Stomach smooth muscle (tissue), 2 donors: ENCODE data around the gene NHSL2.

Experiments used
- H3K27ac ChIP-seq: one replicate; pipeline ENCODE4 v1.7.0; 2013; ENCODE audit warnings: mild to moderate bottlenecking, low read length, inconsistent platforms
- H3K27me3 ChIP-seq, 2 donors: one replicate each; pipeline ENCODE4 v1.7.0; 2013; ENCODE audit warnings: low read length in 2 of 2; ENCODE audit not compliant: insufficient read depth in 2 of 2, control insufficient read depth in 1 of 2
- H3K36me3 ChIP-seq, 2 donors: one replicate each; pipeline ENCODE4 v1.7.0; 2013; ENCODE audit warnings: low read length in 2 of 2; ENCODE audit not compliant: control insufficient read depth in 2 of 2, insufficient read depth in 2 of 2
- H3K4me1 ChIP-seq: one replicate; pipeline ENCODE4 v1.7.0; 2013; ENCODE audit warnings: low read length; ENCODE audit not compliant: control insufficient read depth, insufficient read depth
- H3K4me3 ChIP-seq, 2 donors: one replicate each; pipeline ENCODE4 v1.7.0; 2013; ENCODE audit warnings: low read length in 2 of 2
- H3K9ac ChIP-seq, 2 donors: one replicate each; pipeline ENCODE4 v1.7.0; 2013; ENCODE audit warnings: low read length in 2 of 2, mild to moderate bottlenecking in 1 of 2
- H3K9me3 ChIP-seq, 2 donors: one replicate each; pipeline ENCODE4 v1.7.0; 2013; ENCODE audit warnings: low read length in 2 of 2; ENCODE audit not compliant: control insufficient read depth in 2 of 2
- donor health status: healthy.
- donor health status: Pancreatic carcinoma.

NHSL2 gene

DNA sequence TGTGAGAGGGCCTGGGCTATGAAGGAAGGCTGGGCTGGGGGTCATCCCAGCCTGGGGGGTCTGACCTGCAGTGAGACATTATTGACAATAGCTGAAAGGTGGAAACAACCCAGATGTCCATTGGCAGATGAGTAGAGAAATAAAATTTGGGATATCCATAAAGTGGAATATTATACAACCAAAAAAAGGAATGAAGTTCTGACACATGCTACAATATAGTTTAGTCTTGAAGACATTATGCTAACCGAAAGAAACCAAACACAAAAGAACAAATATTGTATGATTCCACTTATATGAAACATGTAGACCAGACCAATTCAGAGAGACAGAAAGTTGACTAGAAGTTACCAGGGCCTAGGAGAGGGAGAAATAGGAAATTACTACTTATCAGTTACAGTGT is 176.3 kb downstream of the NHSL2 start:
- no peaks in the 10 kb centered on the region for H3K36me3 ChIP-seq
- H3K4me1 ChIP-seq: peaks cover 3% of the 10 kb centered on the region
- no peak overlapping the region for H3K9ac ChIP-seq
- H3K4me3 ChIP-seq: no peak overlapping the region
- H3K9me3 ChIP-seq: no peaks in the 10 kb centered on the region
- no peak overlapping the region for H3K27ac ChIP-seq
- H3K27me3 ChIP-seq: peaks cover 0 to 6% of the 10 kb centered on the region in 2 donors

DNA sequence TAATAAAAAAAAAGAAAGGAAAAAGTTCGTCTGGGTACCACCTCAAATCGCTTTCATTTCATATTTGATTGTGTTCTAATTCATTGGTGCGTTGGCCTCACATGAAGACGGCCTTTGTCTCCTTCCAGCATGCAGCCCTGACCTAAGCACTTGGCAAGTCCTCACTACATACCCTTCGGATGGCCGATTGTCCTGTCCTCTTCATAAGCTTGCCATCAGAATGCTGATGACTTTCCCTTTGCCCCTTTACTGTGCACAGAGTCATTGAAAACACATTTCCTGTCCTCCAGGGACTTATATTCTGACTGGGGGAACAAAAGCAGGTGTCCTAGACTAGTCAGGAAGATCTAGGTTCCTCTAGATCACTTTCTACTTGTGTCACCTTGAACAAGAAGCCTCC is 178.1 kb downstream of the NHSL2 start:
- Histone ChIP-seq H3K27ac (no peak overlapping the region), H3K36me3 (no peaks in the 10 kb centered on the region), H3K9me3 (no peaks in the 10 kb centered on the region), H3K27me3 (peaks cover 0 to 8% of the 10 kb centered on the region in 2 donors), H3K4me1 (peaks cover 3% of the 10 kb centered on the region), H3K9ac (no peak overlapping the region), H3K4me3 (no peak overlapping the region)

DNA sequence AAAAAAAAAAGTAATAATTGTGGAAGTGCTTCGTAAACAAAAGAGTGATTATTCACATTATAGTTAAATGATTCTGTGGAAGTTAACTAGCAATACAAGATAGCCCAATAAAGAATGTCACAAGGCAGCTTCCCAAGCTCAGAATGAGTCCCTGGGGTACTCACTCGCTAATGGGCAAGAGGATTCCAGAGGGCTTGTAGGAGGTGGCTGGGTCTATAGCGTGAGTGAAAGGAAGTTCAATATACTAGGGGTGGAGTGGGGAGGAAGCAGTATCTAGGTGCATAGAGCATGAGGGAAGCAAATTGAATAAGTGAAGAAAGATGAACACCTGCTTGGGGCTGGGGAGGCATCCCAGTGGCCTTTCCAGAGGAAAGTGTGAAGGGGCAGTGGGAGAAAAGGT is 178.6 kb downstream of the NHSL2 start:
- Histone ChIP-seq H3K9ac (no peak overlapping the region), H3K4me1 (peaks cover under 1% of the 10 kb centered on the region), H3K4me3 (no peak overlapping the region), H3K27ac (no peak overlapping the region), H3K36me3 (no peaks in the 10 kb centered on the region), H3K9me3 (no peaks in the 10 kb centered on the region), H3K27me3 (peaks cover 0 to 7% of the 10 kb centered on the region in 2 donors)

DNA sequence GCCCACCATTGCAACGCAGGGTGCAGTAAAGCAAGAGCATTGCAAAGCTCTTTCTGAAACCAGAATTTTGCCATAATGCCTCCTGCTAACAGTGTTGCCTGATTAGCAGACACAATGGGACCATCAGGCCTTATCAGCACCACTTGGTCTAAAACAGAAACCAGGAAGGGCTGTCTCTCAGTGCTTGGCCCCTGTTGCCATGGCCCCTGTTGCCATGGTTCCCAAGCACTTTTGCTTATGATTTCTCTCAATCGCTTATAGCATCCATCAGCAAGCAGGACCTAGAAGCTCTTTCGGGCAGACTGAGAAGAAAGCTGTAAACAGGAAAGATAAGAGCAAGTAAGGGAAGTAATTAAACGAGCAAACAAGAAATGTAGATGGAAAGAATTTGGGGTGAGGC is 184.2 kb downstream of the NHSL2 start:
- no peak overlapping the region for H3K4me3 ChIP-seq
- peaks cover 0 to 9% of the 10 kb centered on the region in 2 donors for H3K27me3 ChIP-seq
- no peaks in the 10 kb centered on the region for H3K36me3 ChIP-seq
- H3K9ac ChIP-seq: no peak overlapping the region
- no peak overlapping the region for H3K27ac ChIP-seq
- H3K9me3 ChIP-seq: no peaks in the 10 kb centered on the region
- no peaks in the 10 kb centered on the region for H3K4me1 ChIP-seq

DNA sequence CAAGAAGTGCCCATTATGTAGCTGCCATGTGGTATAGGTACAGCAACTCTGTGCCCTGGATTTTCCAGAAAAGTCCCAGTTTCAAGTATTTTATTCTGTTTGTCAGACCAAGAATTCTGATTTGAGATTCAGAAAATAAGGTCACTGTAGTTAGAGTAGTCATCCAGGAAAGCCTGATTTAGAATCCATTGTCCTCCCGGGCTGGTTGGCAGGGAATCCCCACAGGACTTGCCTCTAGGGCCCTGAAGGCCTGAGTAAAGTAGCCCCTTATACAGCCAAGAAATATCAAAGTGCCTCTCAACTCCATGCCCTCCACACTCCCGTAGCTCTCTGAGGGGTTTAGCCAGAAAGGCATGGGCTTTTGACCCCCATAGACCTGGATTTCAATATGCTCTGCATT is 184.7 kb downstream of the NHSL2 start:
- Histone ChIP-seq H3K4me3 (no peak overlapping the region), H3K27ac (peak overlapping the region; percentile 24), H3K27me3 (peaks cover 0 to 9% of the 10 kb centered on the region in 2 donors), H3K4me1 (no peaks in the 10 kb centered on the region), H3K36me3 (no peaks in the 10 kb centered on the region), H3K9ac (no peak overlapping the region), H3K9me3 (no peaks in the 10 kb centered on the region)

DNA sequence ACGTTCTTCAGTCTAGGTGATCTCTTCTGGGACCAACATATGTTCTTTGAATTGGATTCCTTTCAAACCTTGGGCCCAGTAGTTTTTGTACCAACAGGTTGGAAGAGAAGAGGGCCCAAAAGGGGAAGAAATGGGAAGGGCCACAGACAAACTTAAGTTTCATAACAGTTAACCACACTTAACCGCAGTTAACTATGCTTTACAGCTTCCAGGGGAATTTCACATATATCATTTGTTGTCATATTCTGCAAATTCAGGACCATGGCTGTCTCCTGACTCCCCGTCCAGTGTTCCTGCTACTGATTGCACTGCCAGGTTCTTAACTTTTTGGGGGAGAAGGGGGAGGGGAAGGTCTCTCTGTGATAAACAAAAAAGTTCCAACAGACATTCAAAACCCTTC is 186.5 kb downstream of the NHSL2 start:
- H3K9me3 ChIP-seq: no peaks in the 10 kb centered on the region
- H3K27me3 ChIP-seq: peaks cover 0 to 10% of the 10 kb centered on the region in 2 donors
- no peak overlapping the region for H3K4me3 ChIP-seq
- no peak overlapping the region for H3K9ac ChIP-seq
- H3K4me1 ChIP-seq: no peaks in the 10 kb centered on the region
- H3K27ac ChIP-seq: no peak overlapping the region
- H3K36me3 ChIP-seq: no peaks in the 10 kb centered on the region

DNA sequence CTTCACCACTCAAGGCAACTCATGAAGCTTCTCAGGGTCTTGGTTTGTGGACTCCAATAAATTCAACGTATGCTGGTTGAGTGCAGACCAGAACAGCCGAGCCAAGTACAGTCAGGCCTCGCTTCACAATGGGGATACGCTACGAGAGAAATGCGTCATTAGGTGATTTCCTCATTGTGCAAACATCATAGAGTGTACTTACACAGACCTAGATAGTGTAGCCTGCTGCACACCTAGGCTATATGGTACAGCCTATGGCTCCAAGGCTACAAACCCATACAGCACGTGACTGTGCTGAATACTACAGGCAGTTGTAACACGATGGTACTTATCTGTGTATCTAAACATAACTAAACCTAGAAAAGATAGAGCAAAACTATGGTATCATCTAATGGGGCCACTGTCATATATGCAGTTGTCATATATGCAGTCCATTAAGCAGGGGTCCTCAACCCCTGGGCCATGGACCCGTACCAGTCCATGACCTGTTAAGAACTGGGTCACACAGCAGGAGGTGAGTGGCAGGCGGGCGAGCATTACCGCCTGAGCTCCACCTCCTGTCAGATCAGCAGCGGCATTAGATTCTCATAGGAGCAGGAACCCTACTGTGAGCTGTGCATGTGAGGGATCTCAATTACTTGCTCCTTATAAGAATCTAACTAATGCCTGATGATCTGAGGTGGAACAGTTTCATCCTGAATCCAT is 189.6 kb downstream of the NHSL2 start:
- Histone ChIP-seq H3K9me3 (no peaks in the 10 kb centered on the region), H3K27me3 (peaks cover 0 to 20% of the 10 kb centered on the region in 2 donors), H3K4me3 (no peak overlapping the region), H3K4me1 (peaks cover 2% of the 10 kb centered on the region), H3K27ac (no peak overlapping the region), H3K9ac (no peak overlapping the region), H3K36me3 (no peaks in the 10 kb centered on the region)

DNA sequence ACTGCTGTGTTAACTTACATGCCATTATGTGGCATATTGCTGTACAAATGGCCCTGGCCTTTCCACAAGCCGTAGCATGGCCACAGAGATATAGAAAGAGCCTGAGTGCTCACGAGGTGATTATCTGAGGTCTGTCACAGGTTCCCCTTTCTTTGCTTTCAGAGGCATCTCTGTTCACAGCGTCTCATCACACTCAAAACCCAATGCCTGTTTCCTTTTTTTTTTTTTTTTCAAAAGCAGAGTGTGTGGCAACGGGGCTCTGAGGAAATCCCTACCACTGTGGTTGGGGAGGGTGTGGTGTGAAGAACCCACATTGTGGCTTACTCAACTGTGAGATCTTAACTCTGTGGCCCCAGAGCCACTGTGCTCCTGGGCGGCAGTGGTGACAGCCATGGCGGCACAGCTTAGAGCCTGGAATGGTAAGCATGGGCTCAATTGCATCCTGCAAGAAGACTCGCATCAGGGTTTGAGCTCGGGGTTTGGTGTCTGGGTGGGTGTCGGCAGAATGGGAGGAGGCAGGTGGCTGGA is 190.2 kb downstream of the NHSL2 start:
- Histone ChIP-seq H3K4me3 (no peak overlapping the region), H3K36me3 (no peaks in the 10 kb centered on the region), H3K9me3 (no peaks in the 10 kb centered on the region), H3K27ac (no peak overlapping the region), H3K27me3 (peaks cover 0 to 20% of the 10 kb centered on the region in 2 donors), H3K9ac (no peak overlapping the region), H3K4me1 (peaks cover 2% of the 10 kb centered on the region)

DNA sequence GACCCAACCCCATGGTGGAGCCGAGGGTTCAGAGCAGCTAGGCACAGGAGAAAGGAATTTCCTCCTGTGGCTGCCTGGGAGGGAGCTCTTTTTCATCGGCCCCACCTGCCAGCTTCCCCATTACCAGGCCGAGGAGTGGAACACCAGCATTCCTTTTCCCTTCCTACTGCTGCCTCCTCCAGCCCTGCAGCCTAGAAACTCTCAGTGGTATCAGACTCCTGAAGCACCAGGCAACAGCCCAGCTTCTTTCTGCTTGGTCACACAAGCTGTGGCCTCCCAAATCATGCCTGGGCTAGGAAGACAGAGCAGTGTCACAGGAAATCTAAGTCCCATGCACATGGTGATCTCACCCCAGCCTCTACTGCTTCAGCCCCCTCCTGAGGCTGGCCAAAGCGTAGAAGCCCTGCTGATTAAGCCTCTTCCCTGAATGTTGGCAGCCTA is 191.0 kb downstream of the NHSL2 start:
- Histone ChIP-seq H3K36me3 (no peaks in the 10 kb centered on the region), H3K27ac (no peak overlapping the region), H3K9me3 (no peaks in the 10 kb centered on the region), H3K27me3 (peaks cover 0 to 20% of the 10 kb centered on the region in 2 donors), H3K9ac (no peak overlapping the region), H3K4me3 (no peak overlapping the region), H3K4me1 (peaks cover 2% of the 10 kb centered on the region)

DNA sequence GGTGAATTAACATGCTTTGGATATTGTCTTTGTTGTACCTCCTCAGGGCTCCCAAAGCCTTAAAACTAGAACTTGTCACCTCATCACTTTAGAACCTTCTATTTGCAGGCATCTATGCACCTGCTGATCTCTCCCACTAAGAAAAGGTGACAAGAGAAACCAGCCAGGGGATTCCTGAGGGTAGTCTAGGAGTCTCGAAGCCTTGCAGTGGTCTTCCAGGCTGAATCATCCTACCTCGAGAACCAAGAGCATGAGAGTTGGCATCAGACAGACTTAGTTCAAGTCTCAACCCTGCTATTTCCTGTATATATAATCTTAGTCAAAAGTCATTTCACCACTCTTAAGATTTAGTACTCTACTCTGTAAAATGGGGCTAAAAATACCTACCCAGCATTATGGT is 191.5 kb downstream of the NHSL2 start:
- no peak overlapping the region for H3K27ac ChIP-seq
- no peak overlapping the region for H3K4me3 ChIP-seq

DNA sequence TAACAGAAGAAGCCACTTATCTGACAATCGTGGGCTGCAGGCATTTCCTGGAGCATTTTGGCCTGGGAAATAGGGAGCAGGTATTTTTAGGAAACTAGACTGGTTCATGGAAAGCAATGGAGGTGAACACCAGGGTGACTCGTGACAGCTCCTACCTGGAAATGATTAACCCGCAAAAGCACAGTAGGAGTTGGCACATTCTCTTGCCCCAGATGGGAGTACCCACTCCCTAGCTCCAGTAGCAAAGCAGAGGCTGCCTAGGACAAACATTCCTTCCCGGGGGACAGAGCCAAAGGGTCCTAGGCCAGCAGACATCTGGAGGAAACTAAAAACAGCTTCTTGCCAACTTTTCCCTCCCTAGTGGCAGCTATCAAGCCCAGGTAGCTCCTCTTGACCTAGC is 192.1 kb downstream of the NHSL2 start:
- no peak overlapping the region for H3K9ac ChIP-seq

More for the DNA sequence above, 191.5 kb downstream of the NHSL2 start:
- no peaks in the 10 kb centered on the region for H3K36me3 ChIP-seq
- H3K9me3 ChIP-seq: no peaks in the 10 kb centered on the region
- H3K4me1 ChIP-seq: peaks cover 2% of the 10 kb centered on the region
- no peak overlapping the region for H3K9ac ChIP-seq
- peaks cover 0 to 20% of the 10 kb centered on the region in 2 donors for H3K27me3 ChIP-seq

More for the DNA sequence above, 192.1 kb downstream of the NHSL2 start:
- no peaks in the 10 kb centered on the region for H3K9me3 ChIP-seq
- no peak overlapping the region for H3K4me3 ChIP-seq
- H3K4me1 ChIP-seq: peaks cover 2% of the 10 kb centered on the region
- H3K27ac ChIP-seq: no peak overlapping the region
- H3K36me3 ChIP-seq: no peaks in the 10 kb centered on the region
- peaks cover 0 to 22% of the 10 kb centered on the region in 2 donors for H3K27me3 ChIP-seq
